Fibroblast of lung (primary cell): ENCODE measurements around the gene LAMP2. TPM values are rescaled to one million over a fixed set of nuclear protein-coding genes. Genes with fewer than 3 reads are reported as not detected.
A peak's percentile ranks its signal among the peaks of the same experiment; 100 is the strongest.
"Not testable (repeated sequence)": the region's sequence is repeated elsewhere in the genome, so short reads cannot be mapped to it uniquely, and the experiment has no call there.

Source experiments
- DNase-seq, 2 donors: peaks; one replicate each; pipeline versions ENCODE4 v3.0.0 to v3.0.0-alpha.2; 2010; ENCODE audit warnings: low read depth in 2 of 2
- H2AFZ ChIP-seq: 2 replicates; pipeline ENCODE4 v1.5.1; 2012; ENCODE audit warnings: low read length, control low read depth, inconsistent platforms
- H3K27ac ChIP-seq: 2 replicates; pipeline ENCODE4 v1.5.1; 2011; ENCODE audit warnings: low read length, control low read depth; ENCODE audit not compliant: insufficient read depth
- H3K27me3 ChIP-seq: 2 replicates; pipeline ENCODE4 v1.5.1; 2011; ENCODE audit warnings: mild to moderate bottlenecking, low read length; ENCODE audit not compliant: control insufficient read depth, insufficient read depth
- H3K36me3 ChIP-seq: 2 replicates; pipeline ENCODE4 v1.5.1; 2011; ENCODE audit warnings: low read length; ENCODE audit not compliant: control insufficient read depth, insufficient read depth
- H3K4me1 ChIP-seq: 2 replicates; pipeline ENCODE4 v1.5.1; 2011; ENCODE audit warnings: low read length; ENCODE audit not compliant: control insufficient read depth, insufficient read depth; ENCODE audit errors: extremely low read depth
- H3K4me2 ChIP-seq: 2 replicates; pipeline ENCODE4 v1.5.1; 2011; ENCODE audit warnings: low read length, control low read depth; ENCODE audit not compliant: insufficient read depth; ENCODE audit errors: extremely low read depth
- H3K4me3 ChIP-seq, 4 experiments: fragments of 200-600 bp in 1 of 4; sonication (generic) in 1 of 4; replicated peaks in 1 of 4; 2 replicates each; pipeline ENCODE4 v1.5.1; 2011 to 2016; ENCODE audit warnings: low read length in 4 of 4, low read depth in 3 of 4, mild to moderate bottlenecking in 3 of 4, control low read depth in 2 of 4, inconsistent platforms in 1 of 4, mixed read lengths in 1 of 4; ENCODE audit not compliant: insufficient read depth in 1 of 4; ENCODE audit errors: control extremely low read depth in 1 of 4
- H3K79me2 ChIP-seq: 2 replicates; pipeline ENCODE4 v1.5.1; 2012; ENCODE audit warnings: mild to moderate bottlenecking, low read length, inconsistent platforms; ENCODE audit not compliant: control insufficient read depth, insufficient read depth
- H3K9ac ChIP-seq: 2 replicates; pipeline ENCODE4 v1.5.1; 2011; ENCODE audit warnings: mild to moderate bottlenecking, low read length, control low read depth; ENCODE audit not compliant: insufficient read depth
- H3K9me3 ChIP-seq: 2 replicates; pipeline ENCODE4 v1.5.1; 2012; ENCODE audit warnings: low read depth, low read length; ENCODE audit not compliant: control insufficient read depth, insufficient read depth
- H4K20me1 ChIP-seq: 2 replicates; pipeline ENCODE4 v1.5.1; 2011; ENCODE audit warnings: low read length; ENCODE audit not compliant: control insufficient read depth, insufficient read depth; ENCODE audit errors: extremely low read depth
- EZH2 ChIP-seq: IDR thresholded peaks from 2 replicates; pipeline ENCODE4 v1.5.1; 2012; ENCODE audit warnings: low read length, control low read depth, mild to moderate bottlenecking; ENCODE audit errors: missing control alignments
- polyA plus RNA-seq, 2 donors: library from polyadenylated mRNA; depleted of rRNA in 1 of 2; stranded (reverse) in 1 of 2; unstranded in 1 of 2; fragments of >200 nt; gene quantifications; 2 replicates each; pipeline ENCODE4 v1.2.1, GENCODE V29; 2011 to 2012; ENCODE audit warnings: missing spikeins in 1 of 2
- total RNA-seq: library from RNA; depleted of rRNA; stranded (reverse); fragments of >200 nt; gene quantifications from 2 replicates; pipeline ENCODE4 v1.2.1, GENCODE V29; 2014
- TF ChIP-seq, protein P1 (sequence below), 2 donors: IDR thresholded peaks in 1 of 2; conservative IDR thresholded peaks in 1 of 2; 1 replicate in 1 of 2; 2 replicates in 1 of 2; pipeline ENCODE4 v1.5.1; 2011 to 2012; ENCODE audit warnings: low read length in 2 of 2, control low read depth in 1 of 2, inconsistent platforms in 1 of 2, low read depth in 1 of 2, mild to moderate bottlenecking in 1 of 2

LAMP2 gene
- total and polyA plus RNA-seq, 2 donors (not counting 1 experiment from before 2014, with no cell fraction given): 172 to 196 TPM

DNA sequence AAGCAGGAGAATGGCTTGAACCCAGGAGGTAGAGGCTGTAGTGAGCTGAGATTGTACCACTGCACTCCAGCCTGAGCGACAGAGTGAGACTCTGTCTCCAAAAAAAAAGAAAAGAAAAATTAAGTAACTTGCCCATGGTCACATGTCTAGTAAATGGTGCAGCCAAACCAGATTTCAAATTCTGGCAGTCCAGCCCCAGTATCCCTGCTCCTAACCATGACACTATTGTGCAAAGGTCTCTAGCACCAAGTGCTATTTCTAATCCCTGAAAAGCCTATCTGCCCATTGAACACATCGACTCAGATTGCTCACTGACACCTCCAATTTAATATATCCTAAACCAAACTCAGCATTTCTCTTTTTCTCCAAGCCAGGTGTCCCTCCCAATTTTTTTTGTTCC, 7.6 kb upstream of the LAMP2 start:
- Histone ChIP-seq H3K36me3 (no peaks in the 10 kb centered on the region), H3K4me3 (no peak overlapping the region), H3K79me2 (no peaks in the 10 kb centered on the region), H3K27me3 (no peaks in the 10 kb centered on the region), H3K4me2 (no peak overlapping the region), H3K9ac (no peak overlapping the region), H3K27ac (no peak overlapping the region), H3K9me3 (no peaks in the 10 kb centered on the region), H4K20me1 (no peaks in the 10 kb centered on the region), H2AFZ (no peak overlapping the region), H3K4me1 (no peaks in the 10 kb centered on the region)
- TF ChIP-seq EZH2: no peak
- TF ChIP-seq, protein P1, sequence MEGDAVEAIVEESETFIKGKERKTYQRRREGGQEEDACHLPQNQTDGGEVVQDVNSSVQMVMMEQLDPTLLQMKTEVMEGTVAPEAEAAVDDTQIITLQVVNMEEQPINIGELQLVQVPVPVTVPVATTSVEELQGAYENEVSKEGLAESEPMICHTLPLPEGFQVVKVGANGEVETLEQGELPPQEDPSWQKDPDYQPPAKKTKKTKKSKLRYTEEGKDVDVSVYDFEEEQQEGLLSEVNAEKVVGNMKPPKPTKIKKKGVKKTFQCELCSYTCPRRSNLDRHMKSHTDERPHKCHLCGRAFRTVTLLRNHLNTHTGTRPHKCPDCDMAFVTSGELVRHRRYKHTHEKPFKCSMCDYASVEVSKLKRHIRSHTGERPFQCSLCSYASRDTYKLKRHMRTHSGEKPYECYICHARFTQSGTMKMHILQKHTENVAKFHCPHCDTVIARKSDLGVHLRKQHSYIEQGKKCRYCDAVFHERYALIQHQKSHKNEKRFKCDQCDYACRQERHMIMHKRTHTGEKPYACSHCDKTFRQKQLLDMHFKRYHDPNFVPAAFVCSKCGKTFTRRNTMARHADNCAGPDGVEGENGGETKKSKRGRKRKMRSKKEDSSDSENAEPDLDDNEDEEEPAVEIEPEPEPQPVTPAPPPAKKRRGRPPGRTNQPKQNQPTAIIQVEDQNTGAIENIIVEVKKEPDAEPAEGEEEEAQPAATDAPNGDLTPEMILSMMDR (conservative IDR thresholded peaks at IDR 0.05 in 1 of 2, IDR thresholded peaks at IDR 0.05 in 1 of 2; ENCODE audit: low read depth in 1 of 2, low read length in 2 of 2): no peak
- DNase-seq: no peak

DNA sequence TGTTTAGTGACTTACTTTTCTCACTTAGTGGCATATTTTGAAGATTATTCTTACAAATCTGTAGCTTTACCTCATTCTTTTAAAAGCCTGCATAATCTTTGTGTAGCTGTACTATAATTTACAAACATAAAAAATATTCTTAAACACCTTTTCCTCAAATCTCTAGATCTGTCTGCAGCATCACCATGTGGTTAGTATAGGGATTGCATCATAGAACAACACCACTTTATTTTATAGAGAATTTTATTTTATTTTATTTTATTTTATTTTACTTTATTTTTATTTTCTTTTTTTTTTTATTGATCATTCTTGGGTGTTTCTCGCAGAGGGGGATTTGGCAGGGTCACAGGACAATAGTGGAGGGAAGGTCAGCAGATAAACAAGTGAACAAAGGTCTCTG, 6.4 kb upstream of the LAMP2 start:
- H4K20me1 ChIP-seq, H3K36me3 ChIP-seq, H3K4me3 ChIP-seq, H3K27ac ChIP-seq, H3K4me2 ChIP-seq, H3K9me3 ChIP-seq, H3K27me3 ChIP-seq, H2AFZ ChIP-seq, H3K4me1 ChIP-seq, H3K9ac ChIP-seq, H3K79me2 ChIP-seq: not testable (repeated sequence)
- DNase-seq: peak in 1 of 2 donors; percentile 54
- TF ChIP-seq, protein P1 (conservative IDR thresholded peaks at IDR 0.05 in 1 of 2, IDR thresholded peaks at IDR 0.05 in 1 of 2; ENCODE audit: low read depth in 1 of 2, low read length in 2 of 2): peak; percentile 10 to 53

- Histone ChIP-seq H3K4me1 (no peaks in the 10 kb centered on the region), H2AFZ (no peak overlapping the region), H3K27me3 (no peaks in the 10 kb centered on the region), H3K36me3 (no peaks in the 10 kb centered on the region), H3K4me3 (no peak overlapping the region), H3K9me3 (no peaks in the 10 kb centered on the region), H3K27ac (no peak overlapping the region), H4K20me1 (no peaks in the 10 kb centered on the region), H3K79me2 (no peaks in the 10 kb centered on the region), H3K4me2 (no peak overlapping the region), H3K9ac (no peak overlapping the region)
- no peak for DNase-seq
- TF ChIP-seq, protein P1 (conservative IDR thresholded peaks at IDR 0.05 in 1 of 2, IDR thresholded peaks at IDR 0.05 in 1 of 2; ENCODE audit: low read depth in 1 of 2, low read length in 2 of 2): no peak
- no peak for TF ChIP-seq EZH2
Measured at GRCh38 chrX:120474085-120474484, 5.0 kb upstream of the LAMP2 start.

GRCh38 chrX:120469657-120470056, 561 bp upstream of the LAMP2 start:
- peaks cover 26% of the 10 kb centered on the region for H3K79me2 ChIP-seq
- H3K4me3 ChIP-seq, H3K4me2 ChIP-seq, H2AFZ ChIP-seq, H3K27me3 ChIP-seq, H3K36me3 ChIP-seq, H4K20me1 ChIP-seq, H3K9me3 ChIP-seq, H3K9ac ChIP-seq, H3K4me1 ChIP-seq, H3K27ac ChIP-seq, DNase-seq: not testable (repeated sequence)
